NCI-H526 (cell line): ENCODE measurements around the gene ZNF735.
"Not testable (repeated sequence)": the region's sequence is repeated elsewhere in the genome, so short reads cannot be mapped to it uniquely, and the experiment has no call there.

Experiments used
- DNase-seq, 2 experiments: peaks; one replicate each; lab custom pipeline; 2025; lab: John Stamatoyannopoulos, UW

Gene ZNF735

GRCh38 chr7:64206903-64207302 is at the start of gene ZNF735:
Gene ZNF735, plus strand, starts transcription at chr7:64207203. Its CDS starts 0 bp downstream, at chr7:64207203.
- DNase-seq, result no peak

GRCh38 chr7:64170974-64171373 is 36.0 kb upstream of the ZNF735 start:
- not testable (repeated sequence) for DNase-seq

- DNase-seq, result no peak
Observed at GRCh38 chr7:64174328-64174727, 32.7 kb upstream of the ZNF735 start.

- DNase-seq, result no peak
Observed at GRCh38 chr7:64174941-64175340, 32.1 kb upstream of the ZNF735 start.

- DNase-seq, result peak in 1 of 2 experiments; percentile 32
Observed at GRCh38 chr7:64180989-64181388, 26.0 kb upstream of the ZNF735 start.

GRCh38 chr7:64181586-64181985 is 25.4 kb upstream of the ZNF735 start:
- DNase-seq, result no peak

- no peak for DNase-seq
Observed at GRCh38 chr7:64182036-64182790, 24.8 kb upstream of the ZNF735 start.

- peak in 1 of 2 experiments; percentile 39 for DNase-seq
Observed at GRCh38 chr7:64183126-64183742, 23.8 kb upstream of the ZNF735 start.

- no peak for DNase-seq
Observed at GRCh38 chr7:64183827-64184372, 23.1 kb upstream of the ZNF735 start.

- DNase-seq, result no peak
Observed at GRCh38 chr7:64184376-64184775, 22.6 kb upstream of the ZNF735 start.

GRCh38 chr7:64187408-64187807 is 19.6 kb upstream of the ZNF735 start:
- DNase-seq, result no peak

GRCh38 chr7:64192148-64192704 is 14.8 kb upstream of the ZNF735 start:
- DNase-seq, result no peak

- DNase-seq, result no peak
Observed at GRCh38 chr7:64192775-64193174, 14.2 kb upstream of the ZNF735 start.

GRCh38 chr7:64219710-64220298 is 12.8 kb downstream of the ZNF735 start:
- not testable (repeated sequence) for DNase-seq

- DNase-seq, result no peak
Observed at GRCh38 chr7:64223366-64223765, 16.4 kb downstream of the ZNF735 start.

GRCh38 chr7:64228174-64228573 is 21.2 kb downstream of the ZNF735 start, which contains the start of gene ZNF679:
Gene ZNF679, plus strand, starts transcription at chr7:64228474. Its CDS starts 20,644 bp downstream, at chr7:64249118.
- not testable (repeated sequence) for DNase-seq

- no peak for DNase-seq
Observed at GRCh38 chr7:64266341-64266919, 59.4 kb downstream of the ZNF735 start.
